MM.1S (cell line): ENCODE results near the gene CA4.

Source experiments
- DNase-seq: peaks from one replicate; pipeline ENCODE4 v3.0.0-alpha.2; 2015
- H2AFZ ChIP-seq: fragments of 300-600 bp; sonication (generic); 2 replicates; pipeline ENCODE4 v1.6.0; 2016; ENCODE audit warnings: antibody characterized with exemption, low read length
- H3F3A ChIP-seq: fragments of 300-600 bp; sonication (generic); 2 replicates; pipeline ENCODE4 v1.6.1; 2016; ENCODE audit warnings: mild to moderate bottlenecking, antibody characterized with exemption, low read length, moderate library complexity, mixed read lengths; ENCODE audit not compliant: insufficient read depth
- H3K27ac ChIP-seq: fragments of 300-600 bp; sonication (generic); 2 replicates; pipeline ENCODE4 v1.5.1; 2016; ENCODE audit warnings: mild to moderate bottlenecking, low read length
- H3K27me3 ChIP-seq: fragments of 300-600 bp; sonication (generic); replicated peaks from 2 replicates; pipeline ENCODE4 v1.6.0; 2016; ENCODE audit warnings: low read length; ENCODE audit not compliant: insufficient read depth
- H3K36me3 ChIP-seq: fragments of 300-600 bp; sonication (generic); replicated peaks from 2 replicates; pipeline ENCODE4 v1.6.1; 2016; ENCODE audit warnings: mild to moderate bottlenecking, low read length, mixed read lengths; ENCODE audit not compliant: insufficient read depth
- H3K4me1 ChIP-seq: fragments of 300-600 bp; sonication (generic); 2 replicates; pipeline ENCODE4 v1.6.1; 2016; ENCODE audit warnings: low read length, mixed read lengths
- H3K4me2 ChIP-seq: fragments of 300-600 bp; sonication (generic); 2 replicates; pipeline ENCODE4 v1.6.0; 2016; ENCODE audit warnings: low read depth, low read length
- H3K4me3 ChIP-seq: fragments of 300-600 bp; sonication (generic); 2 replicates; pipeline ENCODE4 v1.5.1; 2016; ENCODE audit warnings: low read length, mixed read lengths
- H3K79me2 ChIP-seq: fragments of 300-600 bp; sonication (generic); 2 replicates; pipeline ENCODE4 v1.6.1; 2016; ENCODE audit warnings: mixed run types, low read length, mixed read lengths
- H3K9ac ChIP-seq: fragments of 300-600 bp; sonication (generic); 2 replicates; pipeline ENCODE4 v1.6.1; 2016; ENCODE audit warnings: low read length, mixed read lengths
- H3K9me2 ChIP-seq: fragments of 300-600 bp; sonication (generic); replicated peaks from 2 replicates; pipeline ENCODE4 v1.6.1; 2016; ENCODE audit warnings: mild to moderate bottlenecking, low read length, mixed read lengths; ENCODE audit not compliant: insufficient read depth
- H3K9me3 ChIP-seq: fragments of 300-600 bp; sonication (generic); replicated peaks from 2 replicates; pipeline ENCODE4 v1.6.1; 2016; ENCODE audit warnings: mild to moderate bottlenecking, low read length, mixed read lengths; ENCODE audit not compliant: insufficient read depth
- H4K20me1 ChIP-seq: fragments of 300-600 bp; sonication (generic); 2 replicates; pipeline ENCODE4 v1.6.1; 2016; ENCODE audit warnings: mild to moderate bottlenecking, low read length, moderate library complexity, mixed read lengths; ENCODE audit not compliant: insufficient read depth
- EZH2 ChIP-seq: fragments of 300-600 bp; sonication (generic); optimal IDR thresholded peaks from 2 replicates; pipeline ENCODE3; 2017; ENCODE audit warnings: low read depth, mild to moderate bottlenecking, antibody characterized with exemption, low read length, mixed read lengths
- EZH2phosphoT487 ChIP-seq: fragments of 300-600 bp; sonication (generic); IDR thresholded peaks from 2 replicates; pipeline ENCODE4 v1.6.1; 2018; ENCODE audit warnings: antibody characterized with exemption, low read length
- TF ChIP-seq, protein P1 (sequence below): fragments of 300-600 bp; sonication (generic); IDR thresholded peaks from 2 replicates; pipeline ENCODE4 v1.5.1; 2016; ENCODE audit warnings: antibody characterized with exemption, low read length, mixed read lengths

Gene CA4

DNA sequence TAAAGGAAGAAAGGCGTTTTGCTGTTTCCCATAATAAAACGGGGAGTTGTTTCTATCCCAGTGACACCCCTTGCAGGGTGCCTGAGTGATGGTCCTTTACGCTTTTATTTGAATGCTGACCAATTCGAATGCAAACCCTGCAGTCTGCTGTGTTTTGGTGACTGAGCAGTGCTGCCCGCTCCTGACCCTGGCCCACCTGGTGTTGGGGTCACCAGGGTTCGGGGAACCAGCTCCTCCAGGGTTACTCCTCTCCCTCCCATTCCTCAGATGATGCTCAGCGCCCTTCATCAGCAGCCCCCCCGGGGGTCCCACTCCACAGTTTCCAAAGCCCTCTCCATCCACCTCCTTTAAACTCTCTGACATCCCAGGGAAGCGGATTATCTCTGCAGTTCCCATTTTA lies 6.0 kb downstream of the CA4 start:
- Histone ChIP-seq H3K36me3 (no peaks in the 10 kb centered on the region), H3K27me3 (peaks cover 12% of the 10 kb centered on the region)

DNA sequence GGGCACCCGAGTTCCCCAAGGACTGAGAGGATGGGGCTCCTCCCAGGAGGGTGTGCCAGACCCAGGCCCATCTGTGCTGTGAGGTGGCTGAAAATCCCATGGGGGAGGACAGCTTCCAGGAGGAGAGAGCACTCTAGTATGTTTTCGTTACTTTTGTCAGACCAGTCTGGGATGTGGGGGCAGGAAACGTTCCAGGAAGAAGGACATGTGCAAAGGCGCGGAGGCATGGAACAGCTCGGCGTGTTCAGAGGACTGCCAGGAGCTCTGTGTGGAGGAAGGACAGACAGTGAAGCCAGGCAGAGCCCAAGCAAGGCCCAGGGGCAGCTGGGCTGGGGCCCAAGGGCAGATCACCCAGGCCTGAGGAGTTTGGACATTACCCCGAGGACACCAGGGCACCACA lies 7.0 kb downstream of the CA4 start:
- Histone ChIP-seq H3K4me2 (no peak overlapping the region), H3K27me3 (peaks cover 5% of the 10 kb centered on the region; the same call in 1 of the 2 replicates), H2AFZ (no peak overlapping the region), H3K9me3 (no peaks in the 10 kb centered on the region), H3K4me3 (no peak overlapping the region), H3K9ac (no peak overlapping the region), H3K79me2 (no peaks in the 10 kb centered on the region), H3K4me1 (no peaks in the 10 kb centered on the region), H3F3A (no peaks in the 10 kb centered on the region), H3K9me2 (no peaks in the 10 kb centered on the region), H4K20me1 (no peaks in the 10 kb centered on the region), H3K36me3 (no peaks in the 10 kb centered on the region), H3K27ac (no peak overlapping the region)
- no peak for DNase-seq
- TF ChIP-seq EZH2phosphoT487 (no peak), EZH2 (no peak)
- TF ChIP-seq, protein P1, sequence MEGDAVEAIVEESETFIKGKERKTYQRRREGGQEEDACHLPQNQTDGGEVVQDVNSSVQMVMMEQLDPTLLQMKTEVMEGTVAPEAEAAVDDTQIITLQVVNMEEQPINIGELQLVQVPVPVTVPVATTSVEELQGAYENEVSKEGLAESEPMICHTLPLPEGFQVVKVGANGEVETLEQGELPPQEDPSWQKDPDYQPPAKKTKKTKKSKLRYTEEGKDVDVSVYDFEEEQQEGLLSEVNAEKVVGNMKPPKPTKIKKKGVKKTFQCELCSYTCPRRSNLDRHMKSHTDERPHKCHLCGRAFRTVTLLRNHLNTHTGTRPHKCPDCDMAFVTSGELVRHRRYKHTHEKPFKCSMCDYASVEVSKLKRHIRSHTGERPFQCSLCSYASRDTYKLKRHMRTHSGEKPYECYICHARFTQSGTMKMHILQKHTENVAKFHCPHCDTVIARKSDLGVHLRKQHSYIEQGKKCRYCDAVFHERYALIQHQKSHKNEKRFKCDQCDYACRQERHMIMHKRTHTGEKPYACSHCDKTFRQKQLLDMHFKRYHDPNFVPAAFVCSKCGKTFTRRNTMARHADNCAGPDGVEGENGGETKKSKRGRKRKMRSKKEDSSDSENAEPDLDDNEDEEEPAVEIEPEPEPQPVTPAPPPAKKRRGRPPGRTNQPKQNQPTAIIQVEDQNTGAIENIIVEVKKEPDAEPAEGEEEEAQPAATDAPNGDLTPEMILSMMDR = no peak

More for the DNA sequence above, 6.0 kb downstream of the CA4 start:
- H3K4me1 ChIP-seq = no peaks in the 10 kb centered on the region
- no peaks in the 10 kb centered on the region for H3K79me2 ChIP-seq
- no peaks in the 10 kb centered on the region for H3K9me2 ChIP-seq
- H2AFZ ChIP-seq = no peak overlapping the region
- TF ChIP-seq EZH2phosphoT487 (no peak), EZH2 (no peak)
- TF ChIP-seq, protein P1 = no peak
- no peak overlapping the region for H3K9ac ChIP-seq
- H3K4me3 ChIP-seq = no peak overlapping the region
- no peak overlapping the region for H3K27ac ChIP-seq
- DNase-seq = no peak
- no peaks in the 10 kb centered on the region for H3F3A ChIP-seq
- no peaks in the 10 kb centered on the region for H4K20me1 ChIP-seq
- H3K9me3 ChIP-seq = no peaks in the 10 kb centered on the region
- no peak overlapping the region for H3K4me2 ChIP-seq

DNA sequence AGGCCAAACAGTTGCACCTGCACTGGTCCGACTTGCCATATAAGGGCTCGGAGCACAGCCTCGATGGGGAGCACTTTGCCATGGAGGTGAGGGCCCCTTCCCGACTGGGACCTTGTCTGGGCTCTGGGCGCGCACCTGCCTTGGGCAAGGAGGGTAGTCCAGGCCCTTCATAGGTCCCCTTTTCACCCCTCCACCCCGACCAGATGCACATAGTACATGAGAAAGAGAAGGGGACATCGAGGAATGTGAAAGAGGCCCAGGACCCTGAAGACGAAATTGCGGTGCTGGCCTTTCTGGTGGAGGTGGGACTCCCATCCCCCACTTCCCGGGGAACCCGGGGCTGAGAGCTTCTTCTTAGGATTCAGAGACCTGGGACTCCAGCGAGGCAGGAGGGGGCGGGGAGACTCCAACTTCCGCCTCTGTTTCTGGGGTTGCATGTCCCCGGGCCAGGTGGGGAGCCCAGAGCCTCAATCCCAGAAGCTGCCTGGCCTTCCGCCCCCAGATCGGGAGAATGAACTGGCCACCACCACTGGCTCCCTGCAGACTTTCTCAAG lies 7.8 kb downstream of the CA4 start:
- H3K9me2 ChIP-seq = no peaks in the 10 kb centered on the region
- no peaks in the 10 kb centered on the region for H3F3A ChIP-seq
- H3K9ac ChIP-seq = no peak overlapping the region
- no peak overlapping the region for H3K4me2 ChIP-seq
- no peaks in the 10 kb centered on the region for H3K36me3 ChIP-seq
- no peak for TF ChIP-seq EZH2phosphoT487
- TF ChIP-seq, protein P1 = no peak
- TF ChIP-seq EZH2 = no peak
- H3K4me3 ChIP-seq = no peak overlapping the region
- no peak overlapping the region for H2AFZ ChIP-seq
- H3K79me2 ChIP-seq = no peaks in the 10 kb centered on the region
- H3K27ac ChIP-seq = no peak overlapping the region
- no peaks in the 10 kb centered on the region for H3K4me1 ChIP-seq
- no peak for DNase-seq
- H4K20me1 ChIP-seq = no peaks in the 10 kb centered on the region
- H3K9me3 ChIP-seq = no peaks in the 10 kb centered on the region
- H3K27me3 ChIP-seq = peaks cover 5% of the 10 kb centered on the region; the same call in 1 of the 2 replicates
